Stomach smooth muscle (tissue), 2 donors: Measurements from ENCODE around the gene HIRIP3.
A peak's percentile ranks its signal among the peaks of the same experiment; 100 is the strongest.

ENCODE experiments used
- H3K27ac ChIP-seq: one replicate; pipeline ENCODE4 v1.7.0; 2013; ENCODE audit warnings: mild to moderate bottlenecking, low read length, inconsistent platforms
- H3K27me3 ChIP-seq, 2 donors: one replicate each; pipeline ENCODE4 v1.7.0; 2013; ENCODE audit warnings: low read length in 2 of 2; ENCODE audit not compliant: insufficient read depth in 2 of 2, control insufficient read depth in 1 of 2
- H3K36me3 ChIP-seq, 2 donors: one replicate each; pipeline ENCODE4 v1.7.0; 2013; ENCODE audit warnings: low read length in 2 of 2; ENCODE audit not compliant: control insufficient read depth in 2 of 2, insufficient read depth in 2 of 2
- H3K4me1 ChIP-seq: one replicate; pipeline ENCODE4 v1.7.0; 2013; ENCODE audit warnings: low read length; ENCODE audit not compliant: control insufficient read depth, insufficient read depth
- H3K4me3 ChIP-seq, 2 donors: one replicate each; pipeline ENCODE4 v1.7.0; 2013; ENCODE audit warnings: low read length in 2 of 2
- H3K9ac ChIP-seq, 2 donors: one replicate each; pipeline ENCODE4 v1.7.0; 2013; ENCODE audit warnings: low read length in 2 of 2, mild to moderate bottlenecking in 1 of 2
- H3K9me3 ChIP-seq, 2 donors: one replicate each; pipeline ENCODE4 v1.7.0; 2013; ENCODE audit warnings: low read length in 2 of 2; ENCODE audit not compliant: control insufficient read depth in 2 of 2
- donor health status: healthy.
- donor health status: Pancreatic carcinoma.

HIRIP3 gene

GRCh38 chr16:29982560-29983419 lies 12.6 kb downstream of the HIRIP3 start:
- H3K9ac ChIP-seq = no peak overlapping the region
- no peak overlapping the region for H3K4me3 ChIP-seq
- H3K4me1 ChIP-seq = no peaks in the 10 kb centered on the region
- H3K27ac ChIP-seq = no peak overlapping the region
- H3K27me3 ChIP-seq = no peaks in the 10 kb centered on the region
- H3K9me3 ChIP-seq = no peaks in the 10 kb centered on the region
- peaks cover 83 to 89% of the 10 kb centered on the region in 2 donors for H3K36me3 ChIP-seq

- no peak overlapping the region for H3K9ac ChIP-seq
- H3K4me1 ChIP-seq = peaks cover 31% of the 10 kb centered on the region
- peaks cover 54 to 56% of the 10 kb centered on the region in 2 donors for H3K36me3 ChIP-seq
- peak overlapping the region; percentile 11 for H3K27ac ChIP-seq
- H3K4me3 ChIP-seq = no peak overlapping the region
- no peaks in the 10 kb centered on the region for H3K9me3 ChIP-seq
- H3K27me3 ChIP-seq = no peaks in the 10 kb centered on the region
Measured at GRCh38 chr16:29978564-29979270, 16.7 kb downstream of the HIRIP3 start.

- no peak overlapping the region for H3K4me3 ChIP-seq
- H3K9me3 ChIP-seq = no peaks in the 10 kb centered on the region
- no peak overlapping the region for H3K9ac ChIP-seq
- H3K4me1 ChIP-seq = peaks cover 33% of the 10 kb centered on the region
- peaks cover 48 to 49% of the 10 kb centered on the region in 2 donors for H3K36me3 ChIP-seq
- peak overlapping the region; percentile 24 for H3K27ac ChIP-seq
- no peaks in the 10 kb centered on the region for H3K27me3 ChIP-seq
Measured at GRCh38 chr16:29978081-29978480, 17.3 kb downstream of the HIRIP3 start.

GRCh38 chr16:29977063-29977825 lies 18.2 kb downstream of the HIRIP3 start:
- no peaks in the 10 kb centered on the region for H3K9me3 ChIP-seq
- H3K27ac ChIP-seq = peak overlapping the region; percentile 24
- H3K9ac ChIP-seq = no peak overlapping the region
- peak overlapping the region; percentile 1 to 93 for H3K4me3 ChIP-seq
- peaks cover 41 to 42% of the 10 kb centered on the region in 2 donors for H3K36me3 ChIP-seq
- H3K27me3 ChIP-seq = no peaks in the 10 kb centered on the region
- H3K4me1 ChIP-seq = peaks cover 36% of the 10 kb centered on the region

- Histone ChIP-seq H3K4me3 (peak overlapping the region; percentile 89 to 93), H3K27me3 (no peaks in the 10 kb centered on the region), H3K36me3 (peaks cover 34% of the 10 kb centered on the region in 2 donors), H3K9ac (peak overlapping the region; percentile 0 to 22), H3K9me3 (no peaks in the 10 kb centered on the region), H3K27ac (peak overlapping the region; percentile 24), H3K4me1 (peaks cover 36% of the 10 kb centered on the region)
Measured at GRCh38 chr16:29975811-29976511, 19.5 kb downstream of the HIRIP3 start.

GRCh38 chr16:29975134-29975538 lies 20.3 kb downstream of the HIRIP3 start:
- peaks cover 27 to 29% of the 10 kb centered on the region in 2 donors for H3K36me3 ChIP-seq
- peaks cover 36% of the 10 kb centered on the region for H3K4me1 ChIP-seq
- H3K27ac ChIP-seq = peak overlapping the region; percentile 0
- H3K27me3 ChIP-seq = no peaks in the 10 kb centered on the region
- peak overlapping the region; percentile 89 to 93 for H3K4me3 ChIP-seq
- H3K9me3 ChIP-seq = no peaks in the 10 kb centered on the region
- H3K9ac ChIP-seq = peak overlapping the region; percentile 93 to 97

GRCh38 chr16:29974291-29975133 lies 20.9 kb downstream of the HIRIP3 start:
- H3K9ac ChIP-seq = peak overlapping the region; percentile 93 to 97
- peaks cover 36% of the 10 kb centered on the region for H3K4me1 ChIP-seq
- H3K27me3 ChIP-seq = no peaks in the 10 kb centered on the region
- peaks cover 24 to 26% of the 10 kb centered on the region in 2 donors for H3K36me3 ChIP-seq
- peak overlapping the region; percentile 85 for H3K27ac ChIP-seq
- peak overlapping the region; percentile 89 to 93 for H3K4me3 ChIP-seq
- H3K9me3 ChIP-seq = no peaks in the 10 kb centered on the region

GRCh38 chr16:29973384-29974246 lies 21.8 kb downstream of the HIRIP3 start, which contains the start of gene TAOK2:
Gene TAOK2, plus strand, starts transcription at chr16:29973868. Its CDS starts 3,905 bp downstream, at chr16:29977773.
- peaks cover 17 to 22% of the 10 kb centered on the region in 2 donors for H3K36me3 ChIP-seq
- peak within 1 kb of the TSS; percentile 85 for H3K27ac ChIP-seq
- peak within 1 kb of the TSS; percentile 89 to 93 for H3K4me3 ChIP-seq
- H3K4me1 ChIP-seq = peaks cover 36% of the 10 kb centered on the region
- H3K27me3 ChIP-seq = no peaks in the 10 kb centered on the region
- no peaks in the 10 kb centered on the region for H3K9me3 ChIP-seq
- peak within 1 kb of the TSS; percentile 93 to 97 for H3K9ac ChIP-seq

GRCh38 chr16:29972992-29973383 lies 22.4 kb downstream of the HIRIP3 start:
- Histone ChIP-seq H3K4me1 (peaks cover 36% of the 10 kb centered on the region), H3K4me3 (peak overlapping the region in 1 of 2 donors; percentile 52), H3K9ac (no peak overlapping the region), H3K27ac (no peak overlapping the region), H3K36me3 (peaks cover 16 to 22% of the 10 kb centered on the region in 2 donors), H3K27me3 (no peaks in the 10 kb centered on the region), H3K9me3 (no peaks in the 10 kb centered on the region)
